Memory B cell (primary cell): ENCODE measurements around the gene CD300LB.

Experiments used
- ATAC-seq: fragments of 150-1000 bp; cut with Tn5 transposase; 2 replicates; pipeline ENCODE4 v1.10.0; 2021; ENCODE audit warnings: low read depth, mild to moderate bottlenecking, moderate library complexity
- DNase-seq, 2 donors: peaks; one replicate each; pipeline ENCODE4 v3.0.0; 2022; ENCODE audit warnings: low spot score in 2 of 2
- H3K27ac Mint-ChIP-seq: one replicate; pipeline ENCODE4 v1.8.0; 2022; ENCODE audit warnings: mild to moderate bottlenecking, moderate library complexity, mixed read lengths
- H3K27me3 Mint-ChIP-seq: one replicate; pipeline ENCODE4 v1.8.0; 2022; ENCODE audit warnings: mixed read lengths
- H3K36me3 Mint-ChIP-seq: one replicate; pipeline ENCODE4 v1.8.0; 2022; ENCODE audit warnings: mild to moderate bottlenecking, mixed read lengths
- H3K4me1 Mint-ChIP-seq: one replicate; pipeline ENCODE4 v1.8.0; 2022; ENCODE audit warnings: mixed read lengths
- H3K4me3 Mint-ChIP-seq: one replicate; pipeline ENCODE4 v1.8.0; 2022; ENCODE audit warnings: mild to moderate bottlenecking, moderate library complexity, mixed read lengths
- H3K9me3 Mint-ChIP-seq: one replicate; pipeline ENCODE4 v1.8.0; 2022; ENCODE audit warnings: mixed read lengths

Gene CD300LB

DNA sequence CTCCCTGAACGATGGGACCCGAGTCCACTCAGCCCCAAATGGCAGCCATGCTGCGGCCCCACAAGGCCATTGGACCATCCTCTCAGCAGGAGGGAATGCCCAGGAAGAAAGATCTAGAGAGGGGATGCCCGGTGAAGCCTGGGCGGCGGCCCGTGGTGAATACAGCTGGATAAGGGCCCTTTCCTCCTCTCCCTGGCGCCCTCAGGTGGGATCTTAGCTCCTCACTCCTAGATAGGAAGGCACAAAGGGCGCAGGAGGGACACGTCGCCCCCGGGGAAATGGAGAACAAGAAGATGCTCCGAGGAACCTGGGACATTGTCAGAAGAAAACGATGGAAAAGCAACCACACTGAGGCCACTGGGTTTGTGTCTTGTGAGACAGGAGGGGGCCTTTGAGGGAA lies 12.1 kb upstream of the CD300LB start:
- Mint-ChIP-seq H3K36me3 (no peaks in the 10 kb centered on the region), H3K4me1 (peaks cover 8% of the 10 kb centered on the region), H3K27ac (no peak overlapping the region), H3K9me3 (no peaks in the 10 kb centered on the region), H3K4me3 (no peak overlapping the region), H3K27me3 (peaks cover 7% of the 10 kb centered on the region)
- ATAC-seq: no peak
- no peak for DNase-seq

DNA sequence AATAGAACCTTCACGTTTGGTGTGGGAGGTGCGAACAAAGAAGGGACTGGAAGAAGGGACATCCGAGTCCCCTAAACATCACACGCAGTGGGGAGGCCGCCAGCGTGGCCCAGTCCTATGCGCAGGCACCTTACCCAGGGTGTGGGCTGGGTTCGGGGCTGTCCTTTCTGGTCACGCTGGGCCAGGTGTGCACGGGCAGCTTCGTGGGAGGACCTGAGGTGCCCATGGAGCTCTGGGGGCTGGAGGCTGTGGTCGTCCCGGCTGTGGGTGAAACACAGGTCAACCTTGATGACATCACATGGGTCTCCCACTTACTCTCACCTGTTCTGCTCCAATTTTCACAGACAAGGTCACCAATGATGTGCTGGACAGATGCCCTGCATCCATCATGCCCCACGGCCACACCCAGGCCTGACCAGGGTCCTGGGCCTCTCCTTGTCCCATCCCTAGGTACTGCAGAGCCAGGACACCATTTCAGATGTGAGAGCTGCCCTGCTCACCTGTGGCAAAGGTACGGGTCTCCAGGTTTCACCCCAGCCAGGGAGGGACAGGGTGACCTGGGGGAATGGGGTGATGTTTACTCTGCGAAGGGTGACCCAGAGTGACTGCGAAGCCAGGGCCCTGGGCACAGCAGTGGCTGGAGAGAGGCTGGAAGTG lies 11.6 kb upstream of the CD300LB start:
- H3K4me3 Mint-ChIP-seq: no peak overlapping the region
- H3K27me3 Mint-ChIP-seq: peaks cover 7% of the 10 kb centered on the region
- no peaks in the 10 kb centered on the region for H3K9me3 Mint-ChIP-seq
- no peaks in the 10 kb centered on the region for H3K36me3 Mint-ChIP-seq
- DNase-seq: no peak
- H3K4me1 Mint-ChIP-seq: peaks cover 8% of the 10 kb centered on the region
- no peak overlapping the region for H3K27ac Mint-ChIP-seq
- ATAC-seq: no peak

DNA sequence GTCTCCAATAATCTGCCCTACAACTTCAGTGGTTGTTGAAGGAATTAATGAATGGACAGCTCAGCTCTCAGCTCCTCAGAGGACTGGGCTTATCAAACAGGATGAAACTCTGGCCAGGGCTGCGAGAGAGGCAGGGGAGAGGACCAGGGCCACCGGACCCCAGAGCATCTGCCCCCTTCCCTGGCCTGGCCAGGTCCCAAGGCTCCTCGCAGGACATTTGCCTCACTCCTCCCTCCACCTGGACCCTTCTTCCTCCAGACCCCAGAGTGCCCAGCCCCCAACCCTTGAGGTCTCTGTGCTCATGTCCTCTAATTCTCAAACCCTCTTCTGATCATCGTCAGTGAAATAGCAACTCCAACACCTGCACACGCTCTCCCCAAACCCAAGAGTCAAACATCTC lies 10.9 kb upstream of the CD300LB start:
- H3K4me3 Mint-ChIP-seq: no peak overlapping the region
- H3K27me3 Mint-ChIP-seq: peaks cover 7% of the 10 kb centered on the region
- DNase-seq (no peak), ATAC-seq (no peak)
- H3K4me1 Mint-ChIP-seq: peaks cover 8% of the 10 kb centered on the region
- H3K36me3 Mint-ChIP-seq: no peaks in the 10 kb centered on the region
- no peaks in the 10 kb centered on the region for H3K9me3 Mint-ChIP-seq
- H3K27ac Mint-ChIP-seq: no peak overlapping the region

DNA sequence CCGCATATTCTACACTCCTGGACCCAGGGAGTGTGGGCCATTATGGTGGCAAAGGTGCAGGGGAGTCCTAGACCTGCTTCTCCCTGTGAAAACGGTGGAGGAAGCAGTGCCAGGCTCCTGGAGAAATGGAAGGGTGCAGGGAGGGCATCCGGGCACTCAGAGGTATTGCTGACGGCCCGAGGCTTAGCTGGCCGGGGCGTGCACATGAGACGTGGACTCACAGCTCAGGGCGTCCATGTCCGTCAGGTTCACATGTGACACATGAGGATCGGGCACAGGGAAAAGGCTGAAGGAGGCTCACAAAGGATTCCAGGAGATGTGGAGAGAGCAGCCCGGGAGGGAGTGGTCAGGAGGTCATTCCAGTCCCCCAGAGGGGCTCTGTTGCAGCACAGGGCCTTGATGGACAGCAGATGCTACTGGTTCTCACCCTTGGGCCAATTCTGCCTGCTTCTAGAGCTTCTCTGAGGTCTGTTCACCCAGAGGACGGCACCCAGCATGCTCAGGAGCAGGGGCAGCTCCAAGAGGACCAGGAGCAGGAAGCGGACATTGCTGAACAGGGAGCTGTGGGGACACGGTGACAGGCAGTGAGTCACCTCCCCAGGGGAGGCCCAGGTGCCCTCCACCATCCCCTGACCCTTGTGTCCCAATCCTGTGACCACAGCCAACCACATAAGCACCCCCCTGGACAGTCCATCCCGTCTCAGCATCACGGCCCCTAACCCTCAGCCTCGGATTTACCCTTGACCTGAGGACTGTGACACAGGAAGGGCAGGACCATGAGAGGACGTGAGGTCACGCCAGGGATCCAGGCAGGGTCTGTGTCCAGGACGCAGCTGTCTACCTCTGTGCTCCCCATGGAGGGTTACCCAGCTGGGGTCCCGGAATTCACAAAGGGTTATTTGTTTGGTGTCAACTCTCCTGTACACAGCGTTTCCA lies 10.2 kb upstream of the CD300LB start:
- Mint-ChIP-seq H3K27me3 (peaks cover 11% of the 10 kb centered on the region), H3K9me3 (no peaks in the 10 kb centered on the region), H3K4me1 (peaks cover 7% of the 10 kb centered on the region), H3K4me3 (no peak overlapping the region), H3K36me3 (no peaks in the 10 kb centered on the region), H3K27ac (no peak overlapping the region)
- DNase-seq (no peak), ATAC-seq (no peak)

DNA sequence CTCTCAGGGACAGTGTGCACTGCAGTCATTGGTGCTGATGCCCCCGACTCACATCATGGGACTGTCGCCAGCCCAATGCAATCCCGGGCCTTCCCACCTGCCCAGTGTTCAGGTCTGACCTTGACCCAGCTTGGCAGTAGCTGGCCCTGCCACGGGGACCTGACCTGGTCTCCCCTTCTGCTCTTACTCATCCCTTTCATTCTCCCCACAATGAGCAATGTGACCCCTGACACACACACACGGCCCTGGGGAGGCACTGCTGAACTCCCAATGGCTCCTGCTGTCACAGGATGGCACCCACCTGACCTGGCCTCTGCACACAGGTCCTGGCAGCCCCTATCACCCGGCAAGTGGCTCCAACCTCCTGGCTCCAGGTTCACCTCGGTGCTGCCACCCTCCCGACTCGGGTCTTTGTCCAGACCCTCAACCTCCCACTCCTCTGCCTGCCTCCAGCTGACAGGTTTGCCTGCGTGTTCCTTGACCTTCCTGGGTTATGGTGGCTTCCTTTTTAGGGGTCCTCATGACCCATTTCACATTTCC lies 8.1 kb upstream of the CD300LB start:
- ATAC-seq: no peak
- Mint-ChIP-seq H3K27me3 (peaks cover 11% of the 10 kb centered on the region), H3K36me3 (no peaks in the 10 kb centered on the region), H3K4me3 (no peak overlapping the region), H3K4me1 (no peaks in the 10 kb centered on the region), H3K9me3 (no peaks in the 10 kb centered on the region), H3K27ac (no peak overlapping the region)
- DNase-seq: no peak

DNA sequence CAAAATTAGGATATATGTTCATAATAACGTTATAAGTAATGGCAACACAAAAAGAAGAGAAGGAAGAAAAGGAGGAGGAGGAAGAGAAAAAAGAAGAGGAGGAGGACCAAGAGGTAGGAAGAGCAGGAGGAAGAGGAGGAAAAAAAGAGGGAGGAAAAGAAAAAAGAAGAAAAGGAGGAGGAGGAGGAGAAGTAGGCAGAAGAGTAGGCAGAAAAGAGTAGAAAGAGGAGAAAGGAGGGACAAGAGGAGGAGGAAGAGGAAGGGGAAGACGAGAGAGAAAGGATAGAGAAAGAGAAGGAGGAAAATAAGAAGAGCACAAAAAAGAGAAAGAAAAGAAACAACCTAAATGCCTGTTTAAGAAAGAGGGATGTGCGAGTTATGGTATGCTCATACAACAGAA lies 5.6 kb upstream of the CD300LB start:
- peaks cover 9% of the 10 kb centered on the region for H3K4me1 Mint-ChIP-seq
- no peak overlapping the region for H3K27ac Mint-ChIP-seq
- no peaks in the 10 kb centered on the region for H3K36me3 Mint-ChIP-seq
- H3K4me3 Mint-ChIP-seq: no peak overlapping the region
- ATAC-seq: no peak
- H3K27me3 Mint-ChIP-seq: peaks cover 9% of the 10 kb centered on the region
- DNase-seq: no peak
- H3K9me3 Mint-ChIP-seq: no peaks in the 10 kb centered on the region

DNA sequence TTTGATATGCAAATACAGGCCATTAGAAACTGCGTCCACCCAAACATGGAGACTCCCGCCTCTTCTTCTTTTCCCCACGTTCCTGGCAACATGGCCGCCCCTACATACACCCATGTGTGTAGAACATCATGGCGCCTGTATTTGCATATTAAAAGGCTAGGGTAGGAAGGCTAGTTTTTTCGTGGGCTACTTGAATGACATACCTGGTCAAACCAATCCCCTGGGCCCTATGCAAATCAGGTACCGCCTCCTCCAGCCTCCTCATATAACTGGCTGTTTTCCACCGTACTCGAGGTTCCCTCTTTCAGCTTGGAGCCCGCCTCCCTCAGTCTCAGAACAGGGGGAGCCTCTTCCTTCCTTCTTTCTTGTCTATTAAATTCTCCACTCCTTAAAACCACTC lies 840 bp upstream of the CD300LB start:
- H3K27ac Mint-ChIP-seq: peak overlapping the region; percentile 11
- H3K9me3 Mint-ChIP-seq: no peaks in the 10 kb centered on the region
- peak; percentile 25 for ATAC-seq
- peak overlapping the region; percentile 49 for H3K4me3 Mint-ChIP-seq
- peaks cover 12% of the 10 kb centered on the region for H3K27me3 Mint-ChIP-seq
- no peak for DNase-seq
- no peaks in the 10 kb centered on the region for H3K36me3 Mint-ChIP-seq
- H3K4me1 Mint-ChIP-seq: peaks cover 26% of the 10 kb centered on the region

DNA sequence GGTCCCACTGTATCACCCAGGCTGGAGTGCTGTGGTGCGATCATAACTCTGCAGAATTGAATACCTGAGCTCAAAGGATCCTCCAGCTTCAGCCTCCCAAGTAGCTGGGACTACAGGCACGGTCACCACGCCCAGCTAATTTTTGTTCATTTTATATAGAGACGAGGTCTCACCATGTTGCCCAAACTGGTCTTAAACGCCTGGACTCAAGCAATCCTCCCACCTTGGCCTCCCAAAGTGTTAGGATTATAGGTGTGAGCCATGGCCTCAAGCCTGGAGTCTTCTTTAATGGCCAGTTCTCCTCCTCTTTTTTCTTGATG lies 484 bp downstream of the CD300LB start:
- Mint-ChIP-seq H3K36me3 (no peaks in the 10 kb centered on the region), H3K4me1 (peaks cover 26% of the 10 kb centered on the region), H3K4me3 (no peak overlapping the region), H3K9me3 (no peaks in the 10 kb centered on the region), H3K27ac (no peak overlapping the region), H3K27me3 (peaks cover 7% of the 10 kb centered on the region)
- no peak for ATAC-seq
- no peak for DNase-seq

DNA sequence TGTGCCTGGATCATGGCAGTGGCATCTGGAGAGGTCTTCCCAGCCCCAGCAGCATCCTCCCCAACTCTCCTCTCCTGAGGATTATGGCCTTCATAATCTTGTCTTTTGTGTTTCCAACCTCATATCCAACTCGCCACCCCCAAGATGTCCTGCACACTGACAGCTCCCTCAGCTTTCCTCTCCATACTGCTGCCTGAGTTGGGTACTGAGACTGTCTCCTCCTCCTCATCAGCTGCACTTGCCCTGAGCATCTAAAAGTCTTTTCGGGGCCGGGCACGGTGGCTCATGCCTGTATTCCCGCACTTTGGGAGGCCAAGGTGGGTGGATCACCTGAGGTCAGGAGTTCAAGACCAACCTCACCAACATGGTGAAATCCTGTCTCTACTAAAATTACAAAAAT lies 2.0 kb downstream of the CD300LB start:
- Mint-ChIP-seq H3K4me3 (no peak overlapping the region), H3K9me3 (no peaks in the 10 kb centered on the region), H3K36me3 (no peaks in the 10 kb centered on the region), H3K27ac (no peak overlapping the region), H3K27me3 (peaks cover 10% of the 10 kb centered on the region), H3K4me1 (peaks cover 26% of the 10 kb centered on the region)
- no peak for DNase-seq
- ATAC-seq: no peak

DNA sequence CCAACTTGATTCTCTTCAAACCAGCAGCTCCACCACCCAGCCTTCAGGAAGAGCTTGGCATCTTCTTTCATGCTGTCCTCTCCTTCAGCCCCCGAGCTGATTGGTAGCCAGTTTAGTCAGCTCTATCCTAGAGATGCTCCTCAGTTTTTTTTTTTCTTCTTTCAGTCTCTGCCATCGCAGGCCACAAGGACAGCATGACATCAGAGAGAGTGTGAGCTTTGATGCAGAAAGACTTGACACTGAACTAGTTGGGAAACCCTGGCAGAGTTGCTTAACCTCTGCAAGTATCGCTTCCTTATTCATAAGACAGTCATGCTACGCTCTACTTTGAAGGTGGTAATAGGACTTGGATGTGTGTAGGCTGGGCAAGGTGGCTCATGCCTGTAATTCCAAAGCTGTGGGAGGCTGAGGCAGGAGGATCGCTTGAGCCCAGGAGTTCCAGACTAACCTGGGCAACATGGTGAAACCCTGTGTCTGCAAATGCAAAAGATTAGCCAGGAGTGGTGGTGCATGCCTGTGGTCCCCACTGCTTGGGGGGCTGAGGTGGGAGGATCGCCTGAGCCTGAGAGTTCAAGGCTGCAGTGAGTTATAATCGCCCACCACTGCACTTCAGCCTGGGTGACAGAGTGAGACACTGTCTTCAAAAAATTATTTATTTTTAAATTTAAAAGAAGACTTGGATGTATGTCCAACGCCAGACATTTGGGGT lies 2.6 kb downstream of the CD300LB start:
- H3K4me3 Mint-ChIP-seq: no peak overlapping the region
- H3K27me3 Mint-ChIP-seq: peaks cover 10% of the 10 kb centered on the region
- H3K27ac Mint-ChIP-seq: peak overlapping the region; percentile 90
- ATAC-seq (peak; percentile 96), DNase-seq (peak in 1 of 2 donors; percentile 60)
- peaks cover 26% of the 10 kb centered on the region for H3K4me1 Mint-ChIP-seq
- no peaks in the 10 kb centered on the region for H3K36me3 Mint-ChIP-seq
- no peaks in the 10 kb centered on the region for H3K9me3 Mint-ChIP-seq

DNA sequence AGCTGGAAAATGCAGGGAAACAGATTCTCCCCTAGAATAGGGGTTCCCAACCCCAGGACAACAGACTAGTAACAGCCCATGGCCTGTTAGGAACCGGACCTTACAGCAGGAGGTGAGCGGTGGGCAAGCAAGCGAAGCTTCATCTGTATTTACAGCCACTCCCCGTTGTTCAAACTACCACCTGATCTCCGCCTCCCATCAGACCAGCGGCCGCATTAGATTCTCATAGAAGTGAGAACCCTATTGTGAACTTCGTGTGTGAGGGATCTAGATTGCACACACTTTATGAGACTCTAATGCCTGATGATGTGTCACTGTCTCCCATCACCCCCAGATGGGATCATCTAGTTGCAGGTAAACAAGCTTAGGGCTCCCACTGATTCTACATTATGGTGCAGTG lies 3.5 kb downstream of the CD300LB start:
- peaks cover 23% of the 10 kb centered on the region for H3K4me1 Mint-ChIP-seq
- ATAC-seq (no peak), DNase-seq (no peak)
- H3K9me3 Mint-ChIP-seq: no peaks in the 10 kb centered on the region
- peaks cover 10% of the 10 kb centered on the region for H3K27me3 Mint-ChIP-seq
- no peaks in the 10 kb centered on the region for H3K36me3 Mint-ChIP-seq
- no peak overlapping the region for H3K27ac Mint-ChIP-seq
- H3K4me3 Mint-ChIP-seq: no peak overlapping the region

DNA sequence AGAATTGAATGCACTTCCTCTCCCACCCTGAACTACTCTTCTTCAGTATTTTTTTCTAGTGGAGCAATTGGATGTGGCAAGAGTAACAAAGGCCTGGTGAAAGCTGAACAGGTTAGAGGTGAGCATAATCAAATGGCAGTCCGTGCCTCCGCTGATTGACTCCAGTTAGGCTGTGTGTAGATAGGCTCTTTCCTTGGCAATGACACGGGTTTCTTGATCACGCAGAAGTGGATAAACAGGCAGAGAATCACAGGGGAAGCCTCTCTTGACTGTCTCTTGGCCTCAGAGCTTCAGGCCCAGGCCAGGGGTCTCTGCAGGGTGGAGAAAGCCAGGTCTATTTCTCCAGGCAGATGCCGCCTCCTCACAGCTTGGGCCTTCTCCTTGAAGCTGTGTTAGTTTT lies 4.2 kb downstream of the CD300LB start:
- Mint-ChIP-seq H3K27me3 (peaks cover 10% of the 10 kb centered on the region), H3K27ac (peak overlapping the region; percentile 9), H3K4me1 (peaks cover 19% of the 10 kb centered on the region), H3K36me3 (no peaks in the 10 kb centered on the region), H3K4me3 (no peak overlapping the region), H3K9me3 (no peaks in the 10 kb centered on the region)
- ATAC-seq (no peak), DNase-seq (no peak)

DNA sequence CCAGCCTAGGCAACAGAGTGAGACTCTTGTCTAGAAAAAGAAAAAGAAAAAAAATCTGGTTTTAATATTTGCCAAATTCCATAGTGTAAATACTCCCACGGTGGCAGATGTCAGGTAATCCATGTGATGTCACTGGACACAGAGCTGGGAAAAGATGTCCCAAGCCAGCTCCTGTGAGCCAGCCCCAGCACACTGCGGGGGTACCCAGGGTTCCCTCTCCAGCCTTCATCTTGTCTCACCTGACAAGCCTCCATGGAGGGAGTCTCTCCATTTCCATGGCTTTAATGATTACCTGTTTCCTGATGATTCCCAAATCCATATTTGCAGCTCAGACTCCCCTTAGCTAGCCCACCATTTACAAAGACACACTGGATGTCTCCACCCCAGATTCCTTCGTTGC lies 4.6 kb downstream of the CD300LB start:
- Mint-ChIP-seq H3K4me3 (no peak overlapping the region), H3K27ac (peak overlapping the region; percentile 9), H3K9me3 (no peaks in the 10 kb centered on the region), H3K36me3 (no peaks in the 10 kb centered on the region), H3K4me1 (peaks cover 17% of the 10 kb centered on the region), H3K27me3 (peaks cover 10% of the 10 kb centered on the region)
- ATAC-seq (no peak), DNase-seq (no peak)

DNA sequence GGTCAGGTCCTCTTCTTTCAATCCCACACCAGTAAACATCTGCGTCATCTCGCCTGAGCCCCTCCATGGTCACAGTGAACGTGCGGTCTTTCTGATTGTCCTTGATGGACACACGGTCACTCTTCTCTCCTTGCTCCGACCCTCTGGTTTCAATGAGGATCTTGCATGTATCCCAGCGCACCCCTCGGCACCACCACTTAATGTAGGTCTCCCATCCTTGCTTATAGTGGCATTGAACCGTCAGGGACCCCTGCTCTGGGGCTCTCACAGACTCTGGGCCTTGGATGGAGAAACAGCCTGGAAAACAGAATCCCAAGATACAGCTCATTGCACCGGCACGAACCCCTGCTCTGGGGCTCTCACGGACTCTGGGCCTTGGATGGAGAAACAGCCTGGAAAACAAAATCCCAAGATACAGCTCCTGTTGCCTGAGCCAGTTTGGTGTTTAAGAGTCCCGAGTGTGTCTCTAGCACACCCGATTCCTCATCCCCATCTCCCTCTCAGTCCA lies 5.4 kb downstream of the CD300LB start:
- Mint-ChIP-seq H3K27me3 (peaks cover 9% of the 10 kb centered on the region), H3K9me3 (no peaks in the 10 kb centered on the region), H3K4me1 (peaks cover 14% of the 10 kb centered on the region), H3K27ac (no peak overlapping the region), H3K36me3 (no peaks in the 10 kb centered on the region), H3K4me3 (no peak overlapping the region)
- ATAC-seq (no peak), DNase-seq (no peak)
